Measurements from ENCODE around the gene NUP54. TPM values are rescaled to one million over a fixed set of nuclear protein-coding genes. Genes with fewer than 3 reads are reported as not detected.

NUP54 gene
- total RNA-seq, 1 donor from 2014 or later = 64.5 TPM

GRCh38 chr4:76179398-76180318 is 31.5 kb upstream of the NUP54 start:
- Mint-ChIP-seq H3K4me1 (no peaks in the 10 kb centered on the region), H3K27me3 (ENCODE audit: low read depth) (no peaks in the 10 kb centered on the region), H3K9me3 (no peaks in the 10 kb centered on the region), H3K36me3 (peaks cover 12% of the 10 kb centered on the region), H3K27ac (no peak overlapping the region), H3K4me3 (no peak overlapping the region)
- DNase-seq (ENCODE audit: low spot score in 2 of 2, unreplicated experiment in 2 of 2) = peak; percentile 57 to 84
- peak; percentile 91 for TF ChIP-seq CTCF (IDR thresholded peaks at IDR 0.05; ENCODE audit: unreplicated experiment)

DNA sequence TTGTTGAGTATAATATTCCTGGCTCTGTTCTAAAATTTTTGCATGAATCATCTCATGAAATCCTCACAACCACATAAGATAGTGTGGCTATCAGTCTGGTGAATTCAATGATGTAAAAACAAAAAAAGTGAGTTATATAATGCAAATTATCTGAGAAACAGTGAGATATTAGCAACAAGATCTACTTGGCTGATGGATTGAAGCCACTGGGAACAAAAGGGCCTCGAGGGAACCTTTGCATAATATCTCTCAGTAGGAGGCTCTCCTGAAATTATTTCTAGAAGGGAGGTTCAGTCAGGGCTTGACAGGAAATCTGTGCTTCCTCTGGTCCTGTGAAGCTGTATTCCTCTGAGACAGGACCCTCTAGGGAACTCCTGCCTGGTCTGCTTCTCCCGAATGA is 30.1 kb upstream of the NUP54 start:
- H3K36me3 Mint-ChIP-seq = peaks cover 14% of the 10 kb centered on the region
- no peaks in the 10 kb centered on the region for H3K27me3 Mint-ChIP-seq (ENCODE audit: low read depth)
- no peak overlapping the region for H3K4me3 Mint-ChIP-seq
- no peak for DNase-seq (ENCODE audit: low spot score in 2 of 2, unreplicated experiment in 2 of 2)
- H3K27ac Mint-ChIP-seq = no peak overlapping the region
- H3K9me3 Mint-ChIP-seq = no peaks in the 10 kb centered on the region
- no peak for TF ChIP-seq CTCF (IDR thresholded peaks at IDR 0.05; ENCODE audit: unreplicated experiment)
- H3K4me1 Mint-ChIP-seq = no peaks in the 10 kb centered on the region

- no peak overlapping the region for H3K4me3 Mint-ChIP-seq
- H3K9me3 Mint-ChIP-seq = no peaks in the 10 kb centered on the region
- no peak overlapping the region for H3K27ac Mint-ChIP-seq
- H3K4me1 Mint-ChIP-seq = no peaks in the 10 kb centered on the region
- no peak for DNase-seq (ENCODE audit: low spot score in 2 of 2, unreplicated experiment in 2 of 2)
- H3K27me3 Mint-ChIP-seq (ENCODE audit: low read depth) = no peaks in the 10 kb centered on the region
- no peak for TF ChIP-seq CTCF (IDR thresholded peaks at IDR 0.05; ENCODE audit: unreplicated experiment)
- peaks cover 19% of the 10 kb centered on the region for H3K36me3 Mint-ChIP-seq
Measured at GRCh38 chr4:76177709-76178108, 29.5 kb upstream of the NUP54 start.

DNA sequence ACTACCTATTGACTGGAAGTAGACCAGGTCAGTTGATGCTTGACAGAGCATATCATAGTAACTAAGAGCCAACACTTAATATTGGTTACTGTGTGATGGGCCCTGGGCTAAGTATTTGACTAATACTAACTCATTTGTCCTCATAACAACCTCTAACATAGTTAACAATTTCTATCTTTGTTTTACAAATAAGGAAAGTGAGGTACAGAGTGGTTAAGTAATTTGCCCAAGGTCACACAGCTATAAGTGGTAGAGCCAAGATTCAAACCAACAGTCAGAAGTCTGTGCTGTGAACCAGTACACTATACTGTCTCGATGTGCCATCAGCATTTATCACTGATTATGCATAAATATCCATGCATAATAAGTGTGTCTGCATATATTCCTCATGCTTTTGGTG is 27.1 kb upstream of the NUP54 start:
- H3K9me3 Mint-ChIP-seq = no peaks in the 10 kb centered on the region
- no peaks in the 10 kb centered on the region for H3K27me3 Mint-ChIP-seq (ENCODE audit: low read depth)
- no peak for TF ChIP-seq CTCF (IDR thresholded peaks at IDR 0.05; ENCODE audit: unreplicated experiment)
- H3K27ac Mint-ChIP-seq = no peak overlapping the region
- no peaks in the 10 kb centered on the region for H3K4me1 Mint-ChIP-seq
- no peak for DNase-seq (ENCODE audit: low spot score in 2 of 2, unreplicated experiment in 2 of 2)
- peaks cover 26% of the 10 kb centered on the region for H3K36me3 Mint-ChIP-seq
- H3K4me3 Mint-ChIP-seq = no peak overlapping the region

DNA sequence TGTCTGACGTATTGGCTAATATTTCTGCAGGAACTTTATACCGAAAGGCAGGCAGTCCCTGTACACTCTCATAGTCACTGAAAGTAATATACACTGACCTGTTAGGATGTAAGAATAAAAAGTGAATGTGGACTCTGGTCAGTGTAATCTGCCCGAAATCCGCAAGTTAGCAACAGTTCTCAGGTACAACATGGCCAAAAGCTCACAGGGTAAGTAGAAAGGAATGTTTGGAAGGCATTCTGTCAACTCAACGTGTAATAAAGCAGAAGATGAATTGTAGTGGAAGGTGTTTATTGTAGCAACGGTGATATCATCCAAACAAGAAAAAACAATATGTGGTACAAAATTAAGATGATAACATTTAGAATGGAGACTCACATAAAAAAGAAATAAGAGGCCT is 26.0 kb upstream of the NUP54 start:
- no peaks in the 10 kb centered on the region for H3K27me3 Mint-ChIP-seq (ENCODE audit: low read depth)
- no peak overlapping the region for H3K27ac Mint-ChIP-seq
- H3K4me1 Mint-ChIP-seq = no peaks in the 10 kb centered on the region
- no peak for DNase-seq (ENCODE audit: low spot score in 2 of 2, unreplicated experiment in 2 of 2)
- TF ChIP-seq CTCF (IDR thresholded peaks at IDR 0.05; ENCODE audit: unreplicated experiment) = no peak
- peaks cover 32% of the 10 kb centered on the region for H3K36me3 Mint-ChIP-seq
- no peak overlapping the region for H3K4me3 Mint-ChIP-seq
- H3K9me3 Mint-ChIP-seq = no peaks in the 10 kb centered on the region
